Measurements from ENCODE around the gene MRPS18C. TPM values are rescaled to one million over a fixed set of nuclear protein-coding genes. Genes with fewer than 3 reads are reported as not detected.
A peak's percentile ranks its signal among the peaks of the same experiment; 100 is the strongest.

MRPS18C gene
- total and polyA plus RNA-seq, 2 donors (not counting 3 experiments of a cell fraction or from before 2014, with no cell fraction given), result 22.2 to 64.8 TPM

DNA sequence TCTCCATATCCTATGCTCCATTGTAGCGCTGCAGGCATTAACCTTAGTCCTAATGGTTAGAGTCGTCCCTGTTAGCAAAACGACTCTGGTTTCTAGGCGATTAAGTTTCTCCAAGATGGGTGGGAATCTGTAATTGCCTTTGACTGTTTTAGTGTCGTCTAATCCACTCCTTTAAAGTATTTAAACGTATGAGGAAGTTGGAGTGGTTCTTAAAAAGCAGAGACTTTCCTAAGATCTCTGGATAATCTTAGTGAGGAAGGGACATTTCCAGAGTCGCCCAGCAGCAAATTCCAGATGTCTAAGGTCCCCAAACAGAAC lies 285 bp downstream of the MRPS18C start:
- H3K9me3 ChIP-seq (replicated peaks; ENCODE audit: control insufficient read depth, insufficient read depth, low read length), result no peaks in the 10 kb centered on the region
- H3K9me1 ChIP-seq (replicated peaks; ENCODE audit: control insufficient read depth, extremely low read depth, insufficient read depth, low read length), result no peaks in the 10 kb centered on the region
- H2AFZ ChIP-seq (ENCODE audit: low read depth, low read length), result peak overlapping the region; percentile 89
- no peak for FAIRE-seq
- intact Hi-C loops (cut with micrococcal nuclease), result loop anchor here (10.0 kb wide), 1 partner anchor 421 kb away; the partner anchor contains the start of gene COPS4
- dilution Hi-C loops (cut with MboI; ENCODE audit: extremely low pct_ligation_motif_present, low sequenced_read_pairs), result no loop called here
- H3K36me3 ChIP-seq (ENCODE audit: control insufficient read depth in 2 of 2, extremely low read depth in 1 of 2, insufficient read depth in 2 of 2, low read length in 2 of 2), result peaks cover 2 to 12% of the 10 kb centered on the region in 2 experiments
- H3K9ac ChIP-seq (replicated peaks; ENCODE audit: extremely low read depth, insufficient read depth, low read length), result peak overlapping the region; percentile 96
- ChIA-PET POLR2A (interaction anchor here (0.6 kb wide), 1 partner anchor 172 kb away, joined by 3 read pairs; the partner anchor contains the start of gene COQ2), CTCF (interaction anchor here (4.6 kb wide), 1 partner anchor 172 kb away, joined by 37 read pairs; the partner anchor contains the start of gene COQ2)
- H3K4me3 ChIP-seq (replicated peaks in 1 of 3; ENCODE audit: insufficient read depth in 1 of 3, low read depth in 1 of 3, low read length in 3 of 3), result peak overlapping the region; percentile 59 to 94 (median 75)
- H3K4me1 ChIP-seq (ENCODE audit: control insufficient read depth, extremely low read depth, insufficient read depth, low read length), result peaks cover 20% of the 10 kb centered on the region
- H3K79me2 ChIP-seq (ENCODE audit: control insufficient read depth, insufficient read depth, low read length), result peaks cover 45% of the 10 kb centered on the region
- H3K27me3 ChIP-seq (ENCODE audit: control insufficient read depth in 2 of 2, insufficient read depth in 2 of 2, low read length in 2 of 2), result no peaks in the 10 kb centered on the region
- TF ChIP-seq GATA2 (IDR thresholded peaks at IDR 0.05; ENCODE audit: insufficient read depth, insufficient read length, low read depth, low read length), result no peak
- TF ChIP-seq FOS (IDR thresholded peaks at IDR 0.05; ENCODE audit: borderline replicate concordance, insufficient read depth, low read length), result no peak
- DNase-seq (ENCODE audit: low read depth, low spot score), result no peak
- no peaks in the 10 kb centered on the region for H4K20me1 ChIP-seq (replicated peaks; ENCODE audit: control insufficient read depth, extremely low read depth, insufficient read depth, low read length)
- BruUV-seq (replicated peaks), result TSS peak; percentile 73
- H3K27ac ChIP-seq (ENCODE audit: insufficient read depth, low read depth, low read length), result peak overlapping the region; percentile 68
- H3K4me2 ChIP-seq (ENCODE audit: insufficient read depth, low read length), result peak overlapping the region; percentile 88

DNA sequence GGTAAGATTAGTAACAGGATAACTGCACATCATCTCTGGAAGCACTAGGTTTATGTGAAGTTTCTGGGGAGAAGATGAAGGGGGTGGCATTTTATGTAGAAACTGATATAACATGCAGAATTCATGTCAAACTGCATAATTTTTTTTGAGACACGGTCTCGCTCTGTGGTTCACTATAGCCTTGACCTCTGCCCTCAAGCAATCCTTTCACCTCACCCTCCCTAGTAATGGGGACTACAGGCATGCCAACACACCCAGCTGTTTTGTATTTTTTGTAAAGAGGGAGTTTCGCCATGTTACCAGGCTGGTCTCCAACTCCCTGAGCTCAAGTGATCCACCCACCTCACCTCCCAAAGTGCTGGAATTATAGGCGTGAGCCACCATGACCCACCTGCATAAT lies 17.6 kb downstream of the MRPS18C start:
- CTCF ChIA-PET, result no interaction called here

More for the DNA sequence above, 17.6 kb downstream of the MRPS18C start:
- Histone ChIP-seq H3K9me3 (replicated peaks; ENCODE audit: control insufficient read depth, insufficient read depth, low read length) (no peaks in the 10 kb centered on the region), H3K9ac (replicated peaks; ENCODE audit: extremely low read depth, insufficient read depth, low read length) (no peak overlapping the region), H4K20me1 (replicated peaks; ENCODE audit: control insufficient read depth, extremely low read depth, insufficient read depth, low read length) (no peaks in the 10 kb centered on the region), H3K27ac (ENCODE audit: insufficient read depth, low read depth, low read length) (no peak overlapping the region), H2AFZ (ENCODE audit: low read depth, low read length) (no peak overlapping the region), H3K4me3 (replicated peaks in 1 of 3; ENCODE audit: insufficient read depth in 1 of 3, low read depth in 1 of 3, low read length in 3 of 3) (no peak overlapping the region), H3K9me1 (replicated peaks; ENCODE audit: control insufficient read depth, extremely low read depth, insufficient read depth, low read length) (no peaks in the 10 kb centered on the region), H3K4me1 (ENCODE audit: control insufficient read depth, extremely low read depth, insufficient read depth, low read length) (no peaks in the 10 kb centered on the region), H3K27me3 (ENCODE audit: control insufficient read depth in 2 of 2, insufficient read depth in 2 of 2, low read length in 2 of 2) (no peaks in the 10 kb centered on the region), H3K36me3 (ENCODE audit: control insufficient read depth in 2 of 2, extremely low read depth in 1 of 2, insufficient read depth in 2 of 2, low read length in 2 of 2) (peaks cover 0 to 3% of the 10 kb centered on the region in 2 experiments), H3K79me2 (ENCODE audit: control insufficient read depth, insufficient read depth, low read length) (no peaks in the 10 kb centered on the region), H3K4me2 (ENCODE audit: insufficient read depth, low read length) (no peak overlapping the region)
- no TSS peak for BruUV-seq (replicated peaks)
- TF ChIP-seq FOS (IDR thresholded peaks at IDR 0.05; ENCODE audit: borderline replicate concordance, insufficient read depth, low read length), result no peak
- TF ChIP-seq JUN (IDR thresholded peaks at IDR 0.05; ENCODE audit: borderline replicate concordance, insufficient read depth, insufficient read length, low read depth), result no peak
- TF ChIP-seq, protein P1, sequence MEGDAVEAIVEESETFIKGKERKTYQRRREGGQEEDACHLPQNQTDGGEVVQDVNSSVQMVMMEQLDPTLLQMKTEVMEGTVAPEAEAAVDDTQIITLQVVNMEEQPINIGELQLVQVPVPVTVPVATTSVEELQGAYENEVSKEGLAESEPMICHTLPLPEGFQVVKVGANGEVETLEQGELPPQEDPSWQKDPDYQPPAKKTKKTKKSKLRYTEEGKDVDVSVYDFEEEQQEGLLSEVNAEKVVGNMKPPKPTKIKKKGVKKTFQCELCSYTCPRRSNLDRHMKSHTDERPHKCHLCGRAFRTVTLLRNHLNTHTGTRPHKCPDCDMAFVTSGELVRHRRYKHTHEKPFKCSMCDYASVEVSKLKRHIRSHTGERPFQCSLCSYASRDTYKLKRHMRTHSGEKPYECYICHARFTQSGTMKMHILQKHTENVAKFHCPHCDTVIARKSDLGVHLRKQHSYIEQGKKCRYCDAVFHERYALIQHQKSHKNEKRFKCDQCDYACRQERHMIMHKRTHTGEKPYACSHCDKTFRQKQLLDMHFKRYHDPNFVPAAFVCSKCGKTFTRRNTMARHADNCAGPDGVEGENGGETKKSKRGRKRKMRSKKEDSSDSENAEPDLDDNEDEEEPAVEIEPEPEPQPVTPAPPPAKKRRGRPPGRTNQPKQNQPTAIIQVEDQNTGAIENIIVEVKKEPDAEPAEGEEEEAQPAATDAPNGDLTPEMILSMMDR (IDR thresholded peaks at IDR 0.05; ENCODE audit: extremely low read depth in 1 of 2, insufficient read depth in 1 of 2, low read depth in 1 of 2, low read length in 2 of 2), result no peak
- TF ChIP-seq POLR2AphosphoS5 (IDR thresholded peaks at IDR 0.05; ENCODE audit: insufficient read depth, low read depth, low read length), result no peak
- no peak for TF ChIP-seq GATA2 (IDR thresholded peaks at IDR 0.05; ENCODE audit: insufficient read depth, insufficient read length, low read depth, low read length)
- TF ChIP-seq, protein P2, sequence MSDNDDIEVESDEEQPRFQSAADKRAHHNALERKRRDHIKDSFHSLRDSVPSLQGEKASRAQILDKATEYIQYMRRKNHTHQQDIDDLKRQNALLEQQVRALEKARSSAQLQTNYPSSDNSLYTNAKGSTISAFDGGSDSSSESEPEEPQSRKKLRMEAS (IDR thresholded peaks at IDR 0.05; ENCODE audit: insufficient read depth, insufficient read length), result no peak
- no peak for TF ChIP-seq EZH2 (IDR thresholded peaks at IDR 0.05; ENCODE audit: borderline replicate concordance, low read depth, low read length, severe bottlenecking)
- no peak for TF ChIP-seq MYC (IDR thresholded peaks at IDR 0.05; ENCODE audit: low read depth, low read length)
- no peak for TF ChIP-seq POLR2A (IDR thresholded peaks at IDR 0.05; ENCODE audit: low read depth, low read length)
- no peak for DNase-seq (ENCODE audit: low read depth, low spot score)
- intact Hi-C loops (cut with micrococcal nuclease), result no loop called here
- POLR2A ChIA-PET, result no interaction called here
- dilution Hi-C loops (cut with MboI; ENCODE audit: extremely low pct_ligation_motif_present, low sequenced_read_pairs), result no loop called here
- no peak for FAIRE-seq

All from endothelial cell of umbilical vein (primary cell).